ENCODE measurements around the gene RALBP1. TPM values are rescaled to one million over a fixed set of nuclear protein-coding genes. Genes with fewer than 3 reads are reported as not detected.

RALBP1 gene
- total and polyA plus RNA-seq, 2 of the 8 experiments (the other 6 are each of a cell fraction or from before 2014, with no cell fraction given), result 40.3 to 67.8 TPM

GRCh38 chr18:9482790-9483189 is 7.5 kb downstream of the RALBP1 start (continued):
- TF ChIP-seq, protein P1, sequence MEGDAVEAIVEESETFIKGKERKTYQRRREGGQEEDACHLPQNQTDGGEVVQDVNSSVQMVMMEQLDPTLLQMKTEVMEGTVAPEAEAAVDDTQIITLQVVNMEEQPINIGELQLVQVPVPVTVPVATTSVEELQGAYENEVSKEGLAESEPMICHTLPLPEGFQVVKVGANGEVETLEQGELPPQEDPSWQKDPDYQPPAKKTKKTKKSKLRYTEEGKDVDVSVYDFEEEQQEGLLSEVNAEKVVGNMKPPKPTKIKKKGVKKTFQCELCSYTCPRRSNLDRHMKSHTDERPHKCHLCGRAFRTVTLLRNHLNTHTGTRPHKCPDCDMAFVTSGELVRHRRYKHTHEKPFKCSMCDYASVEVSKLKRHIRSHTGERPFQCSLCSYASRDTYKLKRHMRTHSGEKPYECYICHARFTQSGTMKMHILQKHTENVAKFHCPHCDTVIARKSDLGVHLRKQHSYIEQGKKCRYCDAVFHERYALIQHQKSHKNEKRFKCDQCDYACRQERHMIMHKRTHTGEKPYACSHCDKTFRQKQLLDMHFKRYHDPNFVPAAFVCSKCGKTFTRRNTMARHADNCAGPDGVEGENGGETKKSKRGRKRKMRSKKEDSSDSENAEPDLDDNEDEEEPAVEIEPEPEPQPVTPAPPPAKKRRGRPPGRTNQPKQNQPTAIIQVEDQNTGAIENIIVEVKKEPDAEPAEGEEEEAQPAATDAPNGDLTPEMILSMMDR (IDR thresholded peaks at IDR 0.05; ENCODE audit: control extremely low read depth in 1 of 3, insufficient read depth in 1 of 3, low read depth in 1 of 3, low read length in 3 of 3), result no peak
- TF ChIP-seq CBX5 (IDR thresholded peaks at IDR 0.05; ENCODE audit: low read depth, low read length) (no peak), EGR1 (IDR thresholded peaks at IDR 0.05; ENCODE audit: borderline replicate concordance, low read depth, low read length) (no peak), TCF12 (IDR thresholded peaks at IDR 0.05; ENCODE audit: low read depth, low read length) (no peak), YY1 (IDR thresholded peaks at IDR 0.05; ENCODE audit: low read depth, low read length) (no peak)

Data from H1 (cell line).